Esophagus muscularis mucosa (tissue), 3 donors: ENCODE measurements around the gene PRRC2C.

Experiments used
- POLR2A ChIP-seq: fragments of 450-650 bp; IDR thresholded peaks from one replicate; pipeline ENCODE4 v1.6.1; 2017; ENCODE audit warnings: antibody characterized with exemption, moderate library complexity, mild to moderate bottlenecking, low read depth
- TF ChIP-seq, protein P1 (sequence below), 3 experiments: fragments of 200-600 bp in 2 of 3; fragments of 450-650 bp in 1 of 3; sonication (generic) in 2 of 3; IDR thresholded peaks; one replicate each; pipeline ENCODE4 v1.5.1; 2017 to 2019; ENCODE audit warnings: antibody characterized with exemption in 3 of 3, mild to moderate bottlenecking in 2 of 3, moderate library complexity in 1 of 3

DNA sequence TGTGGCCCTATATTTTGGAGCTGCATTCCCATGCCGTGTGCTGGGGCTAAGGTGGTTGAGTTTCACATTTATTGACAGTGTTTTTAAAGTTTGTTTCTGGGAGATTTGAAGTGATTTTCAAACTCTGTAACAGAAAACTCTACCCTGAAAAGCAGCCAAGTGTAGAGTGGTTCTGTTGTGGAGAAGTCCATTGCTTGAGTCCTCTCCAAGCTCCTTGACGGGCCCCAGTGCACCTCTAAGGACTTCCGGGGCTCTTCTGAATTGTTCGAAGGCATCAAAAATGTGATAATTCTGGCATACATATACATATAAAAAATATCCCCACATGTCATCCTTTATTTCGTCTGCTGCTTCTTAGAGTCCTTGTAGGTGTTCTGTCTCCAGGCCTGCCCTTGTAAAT, 141.7 kb downstream of the PRRC2C start:
- TF ChIP-seq, protein P1, sequence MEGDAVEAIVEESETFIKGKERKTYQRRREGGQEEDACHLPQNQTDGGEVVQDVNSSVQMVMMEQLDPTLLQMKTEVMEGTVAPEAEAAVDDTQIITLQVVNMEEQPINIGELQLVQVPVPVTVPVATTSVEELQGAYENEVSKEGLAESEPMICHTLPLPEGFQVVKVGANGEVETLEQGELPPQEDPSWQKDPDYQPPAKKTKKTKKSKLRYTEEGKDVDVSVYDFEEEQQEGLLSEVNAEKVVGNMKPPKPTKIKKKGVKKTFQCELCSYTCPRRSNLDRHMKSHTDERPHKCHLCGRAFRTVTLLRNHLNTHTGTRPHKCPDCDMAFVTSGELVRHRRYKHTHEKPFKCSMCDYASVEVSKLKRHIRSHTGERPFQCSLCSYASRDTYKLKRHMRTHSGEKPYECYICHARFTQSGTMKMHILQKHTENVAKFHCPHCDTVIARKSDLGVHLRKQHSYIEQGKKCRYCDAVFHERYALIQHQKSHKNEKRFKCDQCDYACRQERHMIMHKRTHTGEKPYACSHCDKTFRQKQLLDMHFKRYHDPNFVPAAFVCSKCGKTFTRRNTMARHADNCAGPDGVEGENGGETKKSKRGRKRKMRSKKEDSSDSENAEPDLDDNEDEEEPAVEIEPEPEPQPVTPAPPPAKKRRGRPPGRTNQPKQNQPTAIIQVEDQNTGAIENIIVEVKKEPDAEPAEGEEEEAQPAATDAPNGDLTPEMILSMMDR (IDR thresholded peaks at IDR 0.05), result no peak
- no peak for TF ChIP-seq POLR2A
